ENCODE results near the gene TNFRSF14.

Gene TNFRSF14

DNA sequence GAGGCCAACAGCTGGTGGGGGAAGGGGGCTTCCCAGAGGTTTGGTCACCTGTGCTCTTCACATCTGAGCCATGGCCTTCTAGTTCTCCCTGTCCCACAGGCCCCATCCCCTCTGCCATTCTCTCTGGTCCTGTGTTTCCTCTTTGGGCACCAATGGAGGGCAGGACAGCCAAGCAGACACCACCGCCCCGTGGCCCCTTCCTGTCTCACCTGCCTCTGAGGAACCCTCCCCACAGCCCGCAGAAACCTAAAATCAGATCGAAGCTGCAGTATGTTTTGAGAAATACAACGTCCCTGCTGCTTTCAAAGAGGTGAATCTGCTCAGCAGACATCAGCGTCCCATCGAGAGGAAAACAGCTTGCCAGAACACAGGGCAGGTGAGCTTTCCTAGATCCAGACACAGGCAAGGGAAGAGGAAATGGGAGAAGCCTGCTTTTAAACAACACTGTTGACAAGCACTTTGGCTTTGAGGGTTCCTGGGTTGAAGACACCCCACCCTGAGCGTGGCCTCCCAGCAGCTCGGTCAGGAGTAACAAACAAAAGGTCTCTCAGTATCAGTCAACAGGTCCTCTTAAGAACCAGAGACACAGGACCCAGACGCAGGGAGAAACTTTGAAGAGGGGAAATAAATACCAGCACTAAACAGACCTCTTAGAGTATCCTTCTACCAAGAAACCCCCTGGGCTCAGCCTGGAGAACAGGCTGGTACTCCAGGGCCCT, 32.1 kb upstream of the TNFRSF14 start:
- no peak for DNase-seq

DNA sequence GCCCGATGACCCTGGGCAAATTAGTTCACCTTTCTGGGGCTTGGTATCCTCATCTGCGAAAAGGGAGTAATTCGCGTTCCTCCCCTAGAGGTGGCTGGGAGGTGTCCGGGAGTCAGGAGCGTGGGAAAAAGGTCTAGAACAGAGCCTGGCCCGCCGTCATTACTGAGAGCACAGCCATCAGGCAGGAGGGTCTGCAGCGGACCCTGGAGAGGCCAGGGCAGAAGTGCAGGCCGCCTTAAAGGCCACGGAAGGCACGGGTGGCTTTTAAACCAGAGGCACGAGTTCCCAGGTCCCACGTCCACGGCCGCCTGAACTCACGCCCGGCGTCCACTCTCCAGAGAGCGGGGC, 30.6 kb upstream of the TNFRSF14 start:
- no peak for DNase-seq

DNA sequence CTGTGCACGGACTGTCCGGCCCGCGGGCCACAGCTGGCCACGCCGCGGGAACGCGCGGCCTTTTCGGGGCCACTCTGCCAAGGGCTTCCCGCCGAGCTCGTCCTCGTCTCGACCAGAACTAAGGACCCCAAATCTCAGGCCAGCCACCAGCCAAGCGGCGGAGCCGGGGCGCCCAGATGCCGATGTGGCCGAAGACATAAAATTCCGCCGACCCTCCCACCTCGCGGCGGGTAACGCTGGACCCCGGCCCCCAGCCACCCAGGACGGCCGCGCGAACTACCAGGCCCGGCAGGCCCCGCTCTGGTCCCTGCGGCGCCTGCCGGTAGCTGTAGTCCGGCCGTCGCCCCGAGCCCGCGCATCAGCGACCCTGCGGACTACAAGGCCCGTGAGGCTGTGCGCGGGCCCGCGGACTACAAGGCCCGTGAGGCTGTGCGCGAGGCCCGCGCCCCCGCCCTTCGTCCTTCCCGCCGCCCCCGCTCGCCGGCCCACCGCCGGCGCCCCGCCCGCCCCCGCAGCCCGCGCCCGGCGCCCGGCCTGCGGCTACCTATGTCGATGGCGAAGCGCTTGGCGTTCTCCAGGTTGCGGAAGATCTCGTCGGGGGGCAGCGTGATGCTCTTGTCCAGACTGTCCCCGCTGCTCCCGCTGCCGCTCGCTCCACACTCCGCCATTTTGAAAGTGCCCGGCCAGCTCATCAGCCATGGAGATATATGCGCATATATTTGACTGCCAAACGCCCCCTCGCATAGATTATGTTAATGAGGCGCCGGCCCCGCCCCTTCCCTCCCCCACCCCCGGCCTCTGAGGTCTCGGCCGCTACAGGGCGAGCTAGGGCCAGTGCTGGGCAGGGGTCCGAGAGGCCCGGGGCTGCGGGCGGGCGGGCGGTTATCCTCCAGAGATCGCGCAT, 30.0 kb upstream of the TNFRSF14 start, which contains the start of gene PANK4:
PANK4 (minus strand) TSS at position 677 of the 904 bp plus-strand sequence; CDS start at position 668, 9 bp downstream.
- no peak for DNase-seq

DNA sequence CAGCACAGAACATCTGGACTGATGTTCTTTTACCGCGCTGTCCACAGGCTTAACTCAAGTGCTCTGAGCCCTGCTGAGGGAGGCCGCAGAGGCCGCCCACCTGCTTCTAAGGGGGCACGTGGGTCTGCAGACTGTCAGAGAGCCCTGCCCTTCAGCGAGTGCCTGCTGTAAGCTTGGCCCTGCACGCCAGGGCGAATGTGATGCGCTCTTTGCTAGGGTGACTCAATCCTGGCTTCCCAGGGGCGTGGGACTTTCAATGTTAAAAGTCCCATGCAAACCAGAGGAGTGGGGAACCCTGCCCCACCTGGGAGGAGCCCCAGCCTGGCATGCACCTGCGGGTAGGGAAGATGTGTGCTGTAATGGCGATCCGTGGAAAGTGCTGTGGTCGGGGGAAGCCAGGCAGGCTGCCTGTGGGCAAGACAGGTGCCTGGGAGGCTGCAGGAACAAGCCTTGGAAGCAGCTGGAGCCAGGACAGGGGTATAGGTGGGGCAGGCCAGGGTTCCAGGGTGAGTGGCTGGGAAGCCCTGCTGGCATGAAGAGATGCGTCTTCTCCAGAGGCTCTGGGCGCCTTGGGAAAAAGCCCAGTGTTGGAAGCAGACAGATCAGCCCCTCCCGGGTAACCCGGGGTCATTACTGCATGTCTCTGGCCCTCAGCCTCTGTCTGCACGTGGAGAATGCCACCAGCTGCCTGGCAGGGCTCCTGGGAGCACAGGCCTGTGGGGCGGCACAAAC, 29.2 kb upstream of the TNFRSF14 start:
- DNase-seq, result no peak

DNA sequence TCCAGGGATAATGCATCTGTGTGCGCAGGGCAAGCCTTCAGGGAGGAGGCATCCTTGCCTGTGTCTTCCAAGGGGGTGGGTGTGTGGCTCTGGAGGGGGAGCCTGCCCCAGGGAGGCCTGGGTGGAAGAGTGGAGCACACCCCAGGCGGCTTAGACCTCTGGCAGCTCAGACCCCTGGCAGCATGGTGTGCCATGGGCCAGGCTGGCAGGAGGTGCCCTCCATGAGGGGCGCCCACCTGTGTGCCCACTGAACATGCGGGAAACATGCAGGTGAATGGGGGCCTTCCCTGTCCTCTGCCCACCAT, 28.7 kb upstream of the TNFRSF14 start:
- DNase-seq, result no peak

DNA sequence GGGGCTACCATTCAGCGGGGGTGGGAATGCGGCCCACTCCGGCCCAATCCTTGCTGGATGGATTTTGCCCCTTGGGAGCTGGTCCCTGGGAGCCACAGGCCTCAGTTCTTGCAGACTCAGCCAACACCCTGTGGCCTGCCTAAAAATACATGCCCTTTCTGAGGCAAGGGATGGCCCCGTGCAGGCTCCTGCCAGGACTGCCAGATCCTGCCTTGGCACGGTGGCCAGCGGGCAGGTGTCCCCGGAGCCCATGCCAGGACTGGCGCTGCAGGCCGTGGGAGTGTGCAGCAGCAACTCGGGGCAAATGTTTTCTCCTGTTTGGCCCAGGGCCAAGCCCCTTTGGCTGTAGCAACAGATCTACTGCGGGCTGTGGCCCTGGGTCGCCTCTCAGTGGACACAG, 28.2 kb upstream of the TNFRSF14 start:
- DNase-seq, result no peak

DNA sequence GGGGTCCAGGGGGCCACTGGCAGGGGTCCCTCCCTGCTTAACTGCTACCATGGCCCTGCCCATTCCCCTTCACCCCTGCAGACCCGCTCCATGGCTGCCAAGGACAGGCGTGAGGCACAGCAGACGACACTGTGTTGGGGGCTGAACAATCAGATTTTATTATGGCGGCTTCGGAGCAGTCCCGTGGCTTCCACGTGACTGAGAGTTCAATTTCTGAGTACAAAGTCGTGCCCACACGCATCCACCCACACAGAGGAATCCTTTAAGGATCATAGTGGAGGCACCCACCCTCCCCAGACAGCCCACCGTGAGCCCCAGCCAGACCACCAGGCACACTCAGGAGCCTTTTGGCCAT, 27.6 kb upstream of the TNFRSF14 start:
- no peak for DNase-seq

DNA sequence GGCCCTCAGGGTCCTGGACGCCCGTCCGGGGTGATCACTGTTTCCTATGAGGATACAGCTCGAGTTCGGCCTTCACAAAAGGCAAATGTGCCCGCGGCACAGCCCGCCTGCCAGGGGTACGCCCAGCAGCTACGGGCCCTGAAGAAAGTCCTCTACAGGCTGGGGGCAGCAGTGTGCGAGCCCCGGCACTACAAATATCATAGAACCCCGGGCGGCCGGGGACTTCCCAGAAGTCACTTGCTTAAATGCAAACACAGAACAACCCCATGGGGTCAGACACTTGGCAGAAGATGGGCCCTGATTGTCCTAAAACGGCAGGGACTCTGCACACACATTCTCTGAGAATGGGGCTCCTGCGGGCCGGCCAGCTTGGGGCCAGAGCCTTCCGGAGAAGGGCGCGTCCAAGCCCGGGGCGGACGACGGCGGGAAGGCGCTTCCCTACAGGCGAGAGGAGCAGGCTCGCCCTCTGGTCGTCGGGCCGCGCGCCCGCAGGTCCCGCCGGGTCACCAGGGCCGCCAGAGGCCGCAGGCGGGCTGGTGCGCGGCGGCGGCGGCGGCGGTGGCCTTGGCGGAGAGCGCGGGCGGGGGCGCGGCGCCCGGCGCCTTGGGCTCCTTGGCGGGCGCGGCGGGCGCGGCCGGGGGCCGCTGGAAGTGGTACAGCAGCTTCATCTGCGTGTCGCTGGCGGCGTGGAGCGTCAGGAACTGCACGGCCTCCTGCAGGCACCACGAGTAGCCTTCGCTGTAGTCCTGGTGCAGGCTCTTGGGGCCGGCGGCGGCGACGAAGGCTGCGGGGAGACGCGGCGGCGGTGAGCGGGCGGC, 27.0 kb upstream of the TNFRSF14 start:
- DNase-seq, result no peak

DNA sequence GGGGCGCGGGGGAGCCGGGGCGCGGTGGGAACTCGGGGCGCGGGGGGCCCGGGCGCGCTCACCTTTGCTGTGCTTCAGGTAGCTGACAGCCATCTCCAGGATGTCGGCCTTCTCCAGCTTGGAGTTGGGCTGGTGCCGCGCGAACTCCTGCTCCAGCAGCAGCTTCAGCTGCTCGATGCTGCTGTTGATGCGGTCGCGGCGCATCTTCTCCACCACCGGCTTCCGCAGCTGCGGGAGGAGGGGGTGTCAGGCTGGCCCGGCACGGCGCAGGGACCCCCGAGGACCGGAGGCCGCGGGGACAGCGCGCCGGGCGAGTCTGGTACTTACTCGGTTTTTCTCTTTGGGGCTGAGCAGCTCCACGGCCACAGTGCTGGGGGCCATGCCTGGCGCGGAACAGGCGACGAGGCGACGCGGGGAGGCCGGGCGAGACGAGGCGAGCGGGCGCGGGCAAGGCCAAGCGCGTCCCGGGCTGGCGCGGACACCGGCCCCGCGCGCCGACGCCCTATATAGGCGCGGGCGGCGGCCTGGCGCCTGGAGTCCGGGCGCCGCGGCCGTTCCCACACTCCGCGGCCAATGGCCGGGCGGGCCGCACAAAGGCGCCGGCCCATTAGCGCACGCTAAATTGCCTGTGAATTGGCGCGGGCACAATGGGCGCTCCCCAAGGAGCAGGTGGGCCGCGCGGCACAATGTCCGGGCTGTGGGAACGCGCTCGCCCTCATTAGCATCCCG, 26.2 kb upstream of the TNFRSF14 start, which contains the start of gene HES5:
HES5 (minus strand) TSS at position 480 of the 729 bp plus-strand sequence; CDS start at position 381, 99 bp downstream.
- DNase-seq, result no peak

DNA sequence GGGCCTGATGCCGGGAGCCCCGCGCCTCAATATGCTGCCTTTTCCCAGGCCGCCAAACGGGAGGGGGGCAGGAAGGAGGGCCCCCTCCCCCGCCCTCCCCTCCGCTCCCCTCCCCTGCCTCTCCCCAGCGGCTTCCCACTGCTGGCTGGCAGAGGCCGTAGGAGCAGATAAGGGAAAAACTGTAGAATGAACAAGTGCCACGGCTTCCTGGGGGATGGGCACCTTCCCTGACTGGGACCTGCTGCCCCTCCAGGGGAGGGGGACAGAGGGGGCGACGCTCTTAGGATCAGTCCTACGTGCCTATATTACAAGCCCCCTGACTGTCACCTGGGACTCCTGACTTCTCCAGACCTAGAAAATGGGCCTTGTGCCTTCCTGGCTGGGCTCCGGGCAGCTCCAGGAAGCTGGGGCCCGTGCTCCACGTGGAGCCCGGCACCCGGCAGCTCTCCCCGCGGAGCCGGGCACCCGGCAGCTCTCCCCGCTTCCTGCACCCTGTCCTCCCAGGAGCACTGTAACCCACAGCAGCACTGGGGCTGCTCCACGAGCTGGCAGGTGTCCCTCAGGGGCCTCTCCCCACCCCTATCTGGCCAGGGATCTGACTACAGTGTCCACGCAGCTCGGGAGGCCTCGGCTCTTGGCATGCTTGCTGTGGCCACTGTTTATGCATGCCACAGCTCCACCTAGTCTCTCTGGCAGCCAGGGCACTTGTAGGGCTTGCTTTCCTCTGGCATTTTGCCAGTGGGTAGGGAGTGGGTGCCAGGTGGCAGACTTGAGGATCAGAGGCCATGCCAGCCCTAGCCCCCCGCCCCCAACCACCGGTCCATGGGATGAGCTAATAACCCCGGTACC, 25.4 kb upstream of the TNFRSF14 start:
- DNase-seq, result no peak

DNA sequence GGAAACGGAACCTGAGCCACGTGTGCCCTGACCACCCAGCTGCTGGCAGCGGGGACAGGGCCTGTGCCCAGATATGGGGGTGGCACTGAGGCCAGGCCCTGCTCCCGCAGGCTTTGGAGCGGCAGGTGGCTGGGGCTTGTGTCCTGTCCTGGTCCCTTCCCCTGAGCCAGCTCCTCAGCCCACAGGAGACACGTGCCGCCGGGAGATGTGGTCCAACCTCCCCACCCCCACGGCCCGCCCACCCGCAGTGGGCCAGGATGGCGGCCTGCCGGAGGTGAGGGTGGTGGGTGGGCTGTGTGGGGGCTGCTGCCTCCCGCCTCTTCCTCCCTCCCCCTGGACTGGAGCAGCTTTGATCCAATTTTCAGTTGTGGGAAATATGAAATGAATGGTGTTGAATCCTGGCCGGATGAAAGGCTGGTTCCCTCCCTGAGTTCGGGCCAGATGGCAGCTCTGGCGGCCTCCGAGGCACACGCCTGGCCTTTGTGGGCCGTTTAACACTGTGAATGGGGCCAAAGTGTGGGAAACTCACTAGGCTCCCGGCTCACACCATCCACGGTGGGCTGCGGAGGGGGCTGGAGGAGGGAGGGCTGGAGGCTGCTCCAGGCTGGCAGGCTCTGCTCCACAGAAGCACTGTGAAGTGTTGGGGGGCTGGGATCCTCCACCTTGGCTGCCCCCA, 23.5 kb upstream of the TNFRSF14 start:
- DNase-seq, result no peak

DNA sequence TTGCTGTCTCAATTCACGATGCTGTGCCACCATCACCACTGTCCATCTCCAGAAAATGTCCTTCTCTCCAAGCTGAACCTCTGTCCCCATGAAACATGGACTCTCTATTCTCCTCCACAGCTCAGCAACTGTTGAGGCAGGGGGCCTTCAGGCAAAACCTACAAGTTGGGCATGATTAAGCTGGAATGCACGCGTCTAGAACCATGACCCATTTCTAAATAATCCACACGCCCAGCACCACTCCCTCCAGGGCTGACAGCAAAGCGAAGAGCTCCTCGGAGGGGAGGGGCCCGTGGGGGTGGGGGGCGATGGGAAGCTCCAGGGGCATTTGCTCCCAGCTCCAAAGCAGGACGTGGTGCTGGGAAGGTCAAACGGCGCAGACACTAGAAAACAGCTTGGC, 22.8 kb upstream of the TNFRSF14 start:
- DNase-seq, result no peak

DNA sequence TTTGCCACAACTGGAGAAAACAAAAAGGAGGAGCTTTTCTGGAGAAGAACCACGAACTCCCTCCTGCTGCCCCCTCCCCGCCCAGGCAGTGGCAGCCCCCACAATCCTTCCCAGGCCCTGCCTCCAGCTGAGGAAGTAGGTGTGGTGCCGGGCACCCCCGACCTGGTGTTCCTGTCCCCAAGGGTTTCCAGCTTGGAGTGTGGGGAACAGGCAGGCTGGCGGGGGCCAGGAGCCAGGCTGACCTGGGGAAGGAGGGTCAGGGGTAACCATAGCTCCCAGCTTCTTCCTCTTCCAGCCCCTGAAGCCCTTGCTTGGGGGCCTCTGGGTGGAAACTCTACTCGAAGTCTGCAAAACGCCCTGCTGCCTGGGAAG, 21.9 kb upstream of the TNFRSF14 start:
- DNase-seq, result no peak

DNA sequence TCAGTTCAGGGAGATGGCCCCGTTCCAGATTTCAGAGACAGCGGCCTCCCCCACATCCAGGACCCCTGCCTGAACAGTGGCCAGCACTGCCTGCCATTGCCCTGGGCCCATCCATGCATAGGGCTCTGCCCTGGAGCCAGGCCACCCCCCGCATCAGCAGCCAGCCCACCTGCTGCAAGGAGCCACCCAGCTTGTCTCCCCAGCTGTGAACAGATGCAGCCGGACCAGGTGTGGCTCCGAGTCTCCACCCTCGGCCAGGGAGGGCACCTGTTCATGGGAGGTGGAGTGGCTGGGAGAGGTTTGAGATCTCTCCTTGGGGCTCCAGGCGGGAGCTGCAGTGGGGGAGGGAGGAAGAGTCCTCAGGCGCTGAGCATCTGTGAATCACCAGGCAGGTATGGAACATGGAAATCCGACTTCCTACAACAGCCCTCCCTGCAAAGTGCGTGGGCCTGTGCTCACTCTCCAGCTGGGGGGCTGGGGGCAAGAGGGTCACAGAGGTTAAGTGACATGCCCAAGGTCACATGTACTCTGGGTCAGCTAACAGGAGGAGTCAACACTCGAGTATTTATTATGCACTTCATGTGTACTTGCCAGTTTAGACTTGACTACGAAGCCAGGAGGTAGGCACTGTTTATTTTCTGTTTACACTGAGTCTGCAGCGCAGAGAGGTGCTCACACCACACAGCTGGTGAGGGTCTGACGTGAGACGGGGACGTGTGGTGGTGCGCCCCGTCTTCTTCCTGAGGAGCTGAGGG, 21.3 kb upstream of the TNFRSF14 start:
- DNase-seq, result peak; percentile 40

DNA sequence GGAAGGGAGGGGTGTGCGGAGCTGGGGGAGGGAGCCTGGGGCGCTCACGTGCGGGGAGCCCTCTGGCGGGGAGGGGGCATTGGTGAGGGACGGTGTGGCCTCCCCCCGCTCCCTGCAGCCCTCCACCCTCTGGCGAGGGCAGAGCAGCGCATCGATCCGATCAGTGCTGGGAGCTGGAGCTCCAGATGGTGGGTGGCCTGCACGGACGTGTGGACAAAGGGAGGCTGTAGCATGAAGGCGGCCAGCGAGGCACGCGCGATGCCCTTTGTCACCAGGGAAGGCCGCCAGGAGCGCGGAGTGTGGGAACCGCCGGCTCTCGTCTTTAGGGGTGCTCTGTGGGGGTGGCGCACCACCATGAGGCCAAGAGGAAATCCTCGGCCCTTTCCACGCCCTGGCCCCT, 20.7 kb upstream of the TNFRSF14 start:
- no peak for DNase-seq

DNA sequence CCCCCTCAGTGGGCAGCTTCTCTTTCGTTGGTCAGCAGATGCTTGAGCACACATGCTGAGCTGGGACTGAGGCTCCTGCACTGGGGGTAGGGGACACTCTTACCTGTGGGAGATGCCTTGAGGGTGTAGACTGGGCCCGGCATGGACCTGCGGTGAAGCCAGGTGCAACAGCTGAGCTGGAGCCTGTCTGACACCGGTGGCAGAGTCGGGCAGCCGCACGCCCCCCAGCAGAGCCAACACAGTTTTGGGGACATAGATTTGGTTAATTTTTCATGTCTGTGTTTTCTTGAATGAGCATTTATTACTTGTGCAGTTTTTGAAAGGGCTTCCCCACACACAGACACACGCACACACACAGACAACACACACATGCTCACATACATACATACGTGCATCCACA, 20.2 kb upstream of the TNFRSF14 start:
- no peak for DNase-seq

DNA sequence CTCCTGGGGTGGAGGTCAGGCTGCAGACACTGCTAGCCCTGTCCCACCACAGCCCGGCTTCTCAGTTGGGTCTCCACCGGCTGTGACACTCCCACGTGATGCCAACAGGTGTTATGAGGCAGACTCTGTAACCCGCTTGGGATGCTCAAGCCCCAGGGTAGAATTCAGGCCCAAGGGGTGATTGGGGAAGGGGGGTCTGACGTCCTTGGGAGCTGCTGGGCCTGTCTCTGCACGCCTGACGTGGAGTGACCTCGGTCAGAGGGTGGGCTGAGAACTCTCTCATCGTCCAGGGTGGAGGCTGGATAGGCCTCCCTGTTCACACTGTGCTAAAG, 18.4 kb upstream of the TNFRSF14 start:
- no peak for DNase-seq

DNA sequence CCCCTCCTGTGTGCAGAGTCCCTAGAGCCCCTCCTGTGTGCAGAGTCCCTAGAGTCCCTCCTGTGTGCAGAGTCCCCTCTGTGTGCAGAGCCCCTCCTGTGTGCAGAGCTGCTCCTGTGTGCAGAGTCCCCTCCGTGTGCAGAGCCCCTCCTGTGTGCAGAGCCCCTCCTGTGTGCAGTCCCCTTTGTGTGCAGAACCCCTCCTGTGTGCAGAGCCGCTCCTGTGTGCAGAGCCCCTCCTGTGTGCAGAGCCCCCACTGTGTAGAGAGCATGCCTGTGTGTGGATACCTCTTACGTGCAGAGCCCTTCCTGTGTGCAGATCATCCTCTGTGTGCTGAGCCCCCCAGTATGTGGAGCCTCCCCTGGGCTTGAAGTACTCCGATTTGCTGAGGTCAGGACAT, 17.8 kb upstream of the TNFRSF14 start:
- DNase-seq, result no peak

DNA sequence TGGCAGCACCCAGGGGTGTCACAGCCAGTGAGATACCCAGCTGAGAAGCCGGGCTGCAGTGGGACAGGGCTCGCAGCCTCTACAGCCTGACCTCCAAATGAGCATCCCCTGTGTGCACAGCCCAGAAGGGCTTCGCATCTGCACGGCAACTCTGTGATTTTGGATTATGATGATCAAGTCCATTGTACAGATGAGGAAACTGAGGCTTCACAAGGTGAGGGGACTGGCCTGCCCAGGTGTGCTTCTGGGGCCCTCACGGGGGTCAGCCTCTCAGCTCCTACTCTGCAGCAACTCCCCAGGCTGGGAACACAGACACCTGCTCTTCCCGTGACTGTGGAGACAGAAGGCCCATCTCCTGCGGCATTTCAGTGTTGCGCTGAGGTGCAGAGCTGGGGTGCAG, 17.3 kb upstream of the TNFRSF14 start:
- no peak for DNase-seq

DNA sequence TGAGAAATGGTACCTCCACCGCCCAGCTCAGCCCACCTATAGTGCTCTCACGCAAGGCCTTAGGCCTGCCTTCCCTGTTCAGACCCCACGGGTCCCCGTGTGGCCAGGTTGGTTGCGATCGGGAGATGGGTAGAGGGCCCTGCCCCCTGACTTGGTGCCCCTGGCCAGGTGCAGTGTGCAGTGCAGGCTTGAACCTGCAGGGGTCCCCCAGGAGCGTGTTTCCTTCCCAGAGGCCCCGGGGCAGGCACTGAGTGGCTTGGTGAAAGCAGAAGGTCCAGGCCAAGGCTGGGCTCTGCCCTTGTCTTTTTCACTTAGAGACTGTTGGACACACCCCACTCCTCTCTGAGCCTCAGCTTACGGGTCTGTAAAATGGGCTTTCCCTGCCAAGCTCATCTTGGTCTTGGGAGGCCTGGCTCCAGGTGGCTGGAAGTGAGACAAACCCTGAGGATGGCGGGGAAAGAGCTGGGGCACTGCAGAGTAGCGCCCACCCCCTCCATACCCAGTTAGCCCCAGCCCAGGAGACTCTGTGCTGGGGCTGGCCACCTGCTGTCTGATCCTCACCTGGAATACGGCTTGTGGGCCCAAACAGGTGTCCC, 16.8 kb upstream of the TNFRSF14 start:
- no peak for DNase-seq
